Right atrium auricular region (tissue), 2 donors: ENCODE results near the gene EFR3B. TPM values are rescaled to one million over a fixed set of nuclear protein-coding genes. Genes with fewer than 3 reads are reported as not detected.

ENCODE experiments used
- DNase-seq: peaks from one replicate; pipeline ENCODE4 v3.0.0-alpha.2; 2019; ENCODE audit warnings: low spot score
- H3K27ac ChIP-seq, 2 donors: fragments of 200-600 bp; sonication (generic); 1 replicate in 1 of 2; 2 replicates in 1 of 2; pipeline ENCODE4 v1.5.1; 2016 to 2019
- H3K27me3 ChIP-seq, 2 donors: fragments of 200-600 bp; sonication (generic); one replicate each; pipeline versions ENCODE4 v1.5.1 to v1.6.0; 2017 to 2019
- H3K36me3 ChIP-seq: fragments of 200-600 bp; sonication (generic); one replicate; pipeline ENCODE4 v1.5.1; 2016
- H3K4me1 ChIP-seq, 2 donors: fragments of 200-600 bp; sonication (generic); one replicate each; pipeline versions ENCODE4 v1.5.1 to v1.6.0; 2017 to 2019
- H3K4me3 ChIP-seq, 2 donors: fragments of 200-600 bp; sonication (generic); 1 replicate in 1 of 2; 2 replicates in 1 of 2; pipeline ENCODE4 v1.5.1; 2017 to 2019; ENCODE audit warnings: mild to moderate bottlenecking in 1 of 2, moderate library complexity in 1 of 2
- H3K9me3 ChIP-seq, 2 donors: fragments of 200-600 bp; sonication (generic); one replicate each; pipeline ENCODE4 v1.5.1; 2019
- CTCF ChIP-seq, 2 donors: fragments of 200-600 bp; sonication (generic); IDR thresholded peaks; one replicate each; pipeline ENCODE4 v1.5.1; 2019; ENCODE audit warnings: antibody characterized with exemption in 2 of 2
- total RNA-seq, 2 donors: library from RNA; depleted of rRNA; stranded (reverse); fragments of >200 nt; gene quantifications; one replicate each; pipeline ENCODE4 v1.1.0, GENCODE V29; 2016

Gene EFR3B
- total RNA-seq, 2 donors from 2014 or later = 2.6 to 10.8 TPM

- no peaks in the 10 kb centered on the region for H3K9me3 ChIP-seq
- H3K27me3 ChIP-seq = no peaks in the 10 kb centered on the region
- no peak overlapping the region for H3K27ac ChIP-seq
- no peak overlapping the region for H3K4me3 ChIP-seq
- no peak for DNase-seq
- H3K36me3 ChIP-seq = no peaks in the 10 kb centered on the region
- no peak for TF ChIP-seq CTCF (IDR thresholded peaks at IDR 0.05)
- no peaks in the 10 kb centered on the region for H3K4me1 ChIP-seq
Measured at GRCh38 chr2:25176138-25176537, 134.3 kb downstream of the EFR3B start.

- no peak for TF ChIP-seq CTCF (IDR thresholded peaks at IDR 0.05)
- H3K9me3 ChIP-seq = no peaks in the 10 kb centered on the region
- H3K27ac ChIP-seq = no peak overlapping the region
- no peaks in the 10 kb centered on the region for H3K36me3 ChIP-seq
- H3K27me3 ChIP-seq = no peaks in the 10 kb centered on the region
- H3K4me3 ChIP-seq = no peak overlapping the region
- H3K4me1 ChIP-seq = no peaks in the 10 kb centered on the region
- DNase-seq = no peak
Measured at GRCh38 chr2:25176541-25177181, 134.8 kb downstream of the EFR3B start.

GRCh38 chr2:25177211-25177611 is 135.3 kb downstream of the EFR3B start:
- H3K4me3 ChIP-seq = no peak overlapping the region
- no peak overlapping the region for H3K27ac ChIP-seq
- no peak for DNase-seq
- H3K36me3 ChIP-seq = no peaks in the 10 kb centered on the region
- H3K9me3 ChIP-seq = no peaks in the 10 kb centered on the region
- no peaks in the 10 kb centered on the region for H3K4me1 ChIP-seq
- no peaks in the 10 kb centered on the region for H3K27me3 ChIP-seq
- no peak for TF ChIP-seq CTCF (IDR thresholded peaks at IDR 0.05)

- no peak for DNase-seq
- H3K27me3 ChIP-seq = no peaks in the 10 kb centered on the region
- TF ChIP-seq CTCF (IDR thresholded peaks at IDR 0.05) = no peak
- H3K4me3 ChIP-seq = no peak overlapping the region
- no peak overlapping the region for H3K27ac ChIP-seq
- no peaks in the 10 kb centered on the region for H3K36me3 ChIP-seq
- H3K4me1 ChIP-seq = no peaks in the 10 kb centered on the region
- no peaks in the 10 kb centered on the region for H3K9me3 ChIP-seq
Measured at GRCh38 chr2:25178976-25179375, 137.1 kb downstream of the EFR3B start.

- Histone ChIP-seq H3K9me3 (no peaks in the 10 kb centered on the region), H3K4me3 (no peak overlapping the region), H3K27ac (no peak overlapping the region), H3K27me3 (no peaks in the 10 kb centered on the region), H3K4me1 (no peaks in the 10 kb centered on the region), H3K36me3 (no peaks in the 10 kb centered on the region)
- TF ChIP-seq CTCF (IDR thresholded peaks at IDR 0.05) = no peak
- no peak for DNase-seq
Measured at GRCh38 chr2:25184254-25184653, 142.4 kb downstream of the EFR3B start.

- H3K4me3 ChIP-seq = no peak overlapping the region
- TF ChIP-seq CTCF (IDR thresholded peaks at IDR 0.05) = no peak
- no peak for DNase-seq
- no peaks in the 10 kb centered on the region for H3K27me3 ChIP-seq
- no peaks in the 10 kb centered on the region for H3K9me3 ChIP-seq
- no peak overlapping the region for H3K27ac ChIP-seq
- H3K36me3 ChIP-seq = no peaks in the 10 kb centered on the region
- H3K4me1 ChIP-seq = no peaks in the 10 kb centered on the region
Measured at GRCh38 chr2:25187729-25188350, 146.0 kb downstream of the EFR3B start.
